Kidney glomerular epithelial cell (primary cell): ENCODE results near the gene AQP7.
"Not testable (repeated sequence)": the region's sequence is repeated elsewhere in the genome, so short reads cannot be mapped to it uniquely, and the experiment has no call there.

Experiments used
- DNase-seq: peaks from one replicate; lab custom pipeline; 2025; lab: John Stamatoyannopoulos, UW

Gene AQP7

GRCh38 chr9:33395159-33395879, 7.0 kb downstream of the AQP7 start:
- DNase-seq, result peak; percentile 5

GRCh38 chr9:33393986-33394385, 8.4 kb downstream of the AQP7 start:
- DNase-seq, result not testable (repeated sequence)

GRCh38 chr9:33393581-33393980, 8.8 kb downstream of the AQP7 start:
- no peak for DNase-seq

- not testable (repeated sequence) for DNase-seq
Measured at GRCh38 chr9:33392591-33393021, 9.8 kb downstream of the AQP7 start.

DNA sequence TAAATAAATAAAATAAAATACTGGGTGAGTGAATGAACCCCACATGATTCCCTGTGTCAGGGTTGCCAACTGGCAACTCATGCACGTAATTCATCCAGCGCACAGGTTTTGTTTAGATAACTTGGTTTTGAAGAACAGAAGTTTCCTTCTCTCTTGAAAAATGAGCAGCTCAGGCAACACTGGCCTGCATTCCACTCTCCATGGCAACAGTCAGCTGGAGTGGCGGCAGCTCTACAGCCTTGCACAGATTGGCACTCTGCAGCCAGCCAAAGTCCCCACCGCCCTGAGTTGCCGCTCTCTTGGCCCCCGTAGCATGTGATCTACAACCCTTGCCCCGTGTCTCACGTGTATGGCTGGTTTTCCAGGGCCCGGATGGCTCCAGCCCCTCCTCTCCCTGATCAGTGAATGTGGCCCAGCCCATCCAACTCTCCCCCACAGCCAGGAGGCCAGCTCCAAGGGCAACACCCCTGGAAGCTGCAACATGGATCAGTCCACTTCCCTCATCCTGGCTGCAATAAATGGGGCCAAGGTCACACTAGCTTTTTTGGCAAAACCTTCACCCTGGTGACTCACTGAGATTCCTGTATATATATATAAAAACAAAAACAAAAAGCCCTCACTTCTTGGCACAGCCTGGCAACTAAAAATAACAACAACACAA, 11.1 kb downstream of the AQP7 start:
- peak; percentile 45 for DNase-seq

DNA sequence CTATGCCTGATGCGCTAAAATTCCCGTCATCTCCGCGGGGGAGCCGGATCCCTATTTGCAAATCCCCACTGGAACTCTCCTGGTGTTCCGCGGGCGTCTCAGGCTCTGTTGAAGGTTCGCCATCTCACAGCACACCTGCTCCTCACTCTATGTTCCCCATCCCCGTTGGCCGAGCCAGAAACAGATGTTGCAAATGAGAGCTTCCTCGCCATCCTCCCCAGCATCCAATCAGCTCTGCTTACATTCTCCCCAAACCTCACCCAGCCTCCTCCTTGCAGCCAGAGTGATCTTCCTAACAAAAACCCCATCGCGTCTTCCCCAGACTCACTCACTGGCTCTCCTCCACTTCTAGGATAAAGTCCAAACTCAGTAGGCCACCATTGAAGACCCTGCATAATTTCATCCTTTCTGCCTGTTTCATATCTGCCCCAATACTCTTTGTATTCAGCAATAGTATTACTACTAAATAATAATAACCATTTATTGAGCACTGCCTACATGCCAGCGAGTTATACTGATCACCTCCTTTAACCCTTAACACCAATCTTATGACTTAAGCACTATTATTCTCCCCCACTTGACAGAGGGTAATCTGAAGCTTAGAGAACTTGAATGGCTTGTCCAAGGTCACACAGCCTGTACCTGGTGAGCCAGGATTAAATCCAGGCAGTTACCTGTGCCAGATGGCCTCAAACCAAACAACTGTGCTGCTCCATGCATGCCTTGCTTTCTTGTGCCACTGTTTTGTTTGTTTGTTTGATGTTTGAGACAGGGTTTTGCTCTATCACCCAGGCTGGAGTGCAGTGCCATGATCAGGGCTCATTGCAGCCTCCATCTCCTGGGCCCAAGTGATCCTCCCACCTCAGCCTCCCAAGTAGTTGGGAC, 14.0 kb downstream of the AQP7 start:
- no peak for DNase-seq

GRCh38 chr9:33386998-33387397, 15.4 kb downstream of the AQP7 start:
- not testable (repeated sequence) for DNase-seq

DNA sequence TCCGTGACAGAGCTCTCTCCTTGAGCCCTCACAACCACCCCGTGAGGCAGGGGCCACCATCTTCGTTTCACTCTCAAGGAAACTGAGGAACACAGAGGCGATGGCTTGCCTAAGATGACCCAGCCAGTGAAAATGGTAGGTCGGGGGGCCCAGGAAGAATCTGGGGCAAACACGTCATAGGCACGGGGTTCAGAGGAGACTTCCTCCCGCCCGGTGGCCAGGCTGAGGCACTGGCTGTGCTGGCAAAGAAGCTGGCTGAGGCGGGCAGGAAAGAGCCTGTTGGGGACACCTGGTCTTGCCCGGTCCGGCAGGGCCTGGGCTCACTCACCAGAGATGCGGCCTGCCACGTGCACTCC, 15.7 kb downstream of the AQP7 start:
- DNase-seq, result not testable (repeated sequence)

DNA sequence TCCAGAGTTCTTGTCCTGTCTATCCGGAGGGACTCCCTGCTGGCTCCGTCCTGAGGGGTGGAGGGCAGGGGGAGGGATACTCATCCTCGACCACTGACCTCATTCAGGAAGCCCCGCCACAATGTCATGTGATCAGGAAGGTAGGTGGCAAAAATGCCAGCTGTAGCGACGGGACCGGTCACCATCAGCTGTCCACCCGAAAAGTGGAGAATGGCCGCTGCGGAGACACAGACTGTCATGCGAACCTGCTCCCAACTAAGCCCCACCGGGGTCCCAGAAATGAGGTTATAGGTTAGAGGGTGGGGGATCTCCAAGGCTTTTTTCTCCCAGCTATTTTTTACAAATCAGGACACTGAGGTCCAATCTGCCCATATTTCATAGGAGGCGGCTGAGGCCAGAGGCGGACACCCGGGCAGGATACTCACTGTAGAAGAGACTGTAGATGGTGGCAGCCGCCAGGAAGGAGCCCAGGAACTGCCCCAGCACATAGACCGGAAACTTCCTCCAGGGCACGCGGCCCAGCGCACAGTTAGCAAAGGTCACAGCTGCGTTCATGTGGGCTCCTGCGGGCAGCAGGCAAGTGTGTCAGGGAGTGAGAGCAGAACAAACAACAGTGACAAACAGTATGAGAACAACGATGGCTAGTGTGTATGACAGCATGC, 16.3 kb downstream of the AQP7 start:
- DNase-seq, result not testable (repeated sequence)

DNA sequence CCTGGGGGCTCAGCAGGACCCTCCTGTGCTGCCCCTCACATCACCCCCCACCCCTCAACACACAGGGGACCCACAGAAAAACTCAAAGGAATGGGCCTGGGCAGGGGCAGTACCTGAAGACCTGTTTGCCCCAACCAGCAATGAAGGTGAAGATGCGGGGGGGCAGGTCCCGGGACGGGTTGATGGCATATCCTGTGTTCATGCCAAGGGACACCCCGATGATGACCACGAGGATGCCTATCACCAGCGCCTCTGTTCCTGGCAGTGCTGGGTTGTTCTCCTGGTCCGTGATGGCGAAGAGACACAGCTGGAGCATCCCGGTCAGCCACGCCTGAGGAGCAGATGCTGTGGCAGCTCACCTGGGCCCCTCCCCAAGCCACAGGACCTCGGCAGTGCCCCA, 16.8 kb downstream of the AQP7 start:
- DNase-seq, result not testable (repeated sequence)

DNA sequence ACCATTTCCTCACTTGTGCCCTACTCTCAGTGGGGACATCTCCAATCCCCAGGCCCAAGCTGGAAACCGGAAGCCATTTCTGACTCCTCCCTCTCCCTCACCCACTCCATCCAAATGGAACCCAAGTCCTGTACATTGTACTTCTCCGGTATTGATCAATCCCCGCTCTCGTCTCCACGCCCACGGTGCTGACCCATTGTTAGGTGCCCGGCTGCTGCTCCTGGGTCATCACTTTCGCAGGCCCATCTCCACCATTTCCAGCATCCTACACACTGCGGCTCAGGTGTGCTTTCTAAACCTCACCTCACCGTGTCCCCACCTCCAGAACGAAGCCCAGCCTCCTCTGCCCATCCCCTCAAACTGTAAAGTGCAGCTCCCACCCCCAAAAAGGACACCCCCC, 19.0 kb downstream of the AQP7 start:
- DNase-seq, result not testable (repeated sequence)

GRCh38 chr9:33382397-33382796, 20.0 kb downstream of the AQP7 start:
- DNase-seq, result not testable (repeated sequence)

DNA sequence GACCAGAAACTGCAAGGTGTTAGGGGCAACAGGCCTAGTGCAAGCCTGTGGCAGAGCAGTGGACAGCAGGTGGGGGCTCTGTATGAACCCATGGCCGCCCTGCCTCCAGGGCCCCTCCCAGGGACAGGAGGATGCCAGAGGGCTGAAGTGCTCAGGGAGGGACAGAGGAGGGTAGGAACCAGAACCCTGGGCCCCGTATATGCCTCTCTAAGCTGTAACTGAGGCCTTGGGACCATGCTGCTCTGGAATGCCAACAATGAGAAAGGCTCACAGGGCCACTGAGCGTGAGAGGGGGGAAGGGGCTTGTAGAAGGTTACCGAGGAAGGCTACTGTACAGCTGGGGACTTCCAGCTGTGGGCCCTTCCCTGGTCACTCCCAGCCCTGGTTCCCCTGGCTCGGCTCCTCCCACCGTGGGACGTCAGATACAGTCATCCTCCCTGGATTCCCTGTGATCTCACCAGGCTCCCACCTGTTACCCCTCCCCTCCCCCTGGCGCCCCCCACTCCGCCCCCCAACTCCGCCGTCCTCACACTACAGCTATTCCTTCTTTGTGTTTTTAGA, 21.1 kb downstream of the AQP7 start:
- no peak for DNase-seq

- DNase-seq, result no peak
Measured at GRCh38 chr9:33380390-33381094, 21.8 kb downstream of the AQP7 start.

DNA sequence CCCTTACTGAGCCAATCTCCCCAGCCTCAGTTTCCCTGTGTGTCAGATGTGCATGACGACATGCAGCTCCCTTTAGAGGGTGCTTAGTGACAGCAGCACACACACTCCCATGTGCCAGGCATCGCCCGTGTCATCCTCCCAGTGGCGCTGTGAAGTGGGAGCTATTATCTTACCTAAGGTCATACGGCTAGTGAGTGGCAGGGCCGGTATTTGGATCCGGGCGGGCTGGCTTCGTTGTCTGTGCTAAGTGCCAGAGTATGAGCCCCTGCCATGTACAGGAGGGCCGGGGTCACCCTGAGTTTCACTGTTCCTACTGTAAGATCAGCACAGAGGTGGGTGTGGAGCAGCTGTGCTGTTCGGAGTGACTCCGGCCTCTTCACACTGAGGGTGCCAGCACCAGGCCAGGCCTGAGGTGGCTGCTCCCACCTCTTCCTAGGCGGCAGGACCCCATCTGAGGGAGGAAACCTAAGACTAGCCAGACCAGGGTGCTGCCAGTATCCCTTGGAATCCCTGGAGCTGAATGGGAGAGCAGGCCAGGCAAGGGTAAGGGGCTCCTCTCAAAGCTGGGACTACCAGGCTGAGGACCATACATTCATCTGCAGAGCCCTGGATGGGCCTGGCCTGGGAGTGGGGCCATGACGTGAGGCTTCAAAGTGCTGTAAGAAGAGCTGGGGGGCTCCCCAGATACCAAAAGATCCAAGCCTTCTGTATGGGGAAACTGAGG, 22.5 kb downstream of the AQP7 start:
- no peak for DNase-seq

- no peak for DNase-seq
Measured at GRCh38 chr9:33378121-33378795, 24.1 kb downstream of the AQP7 start.

- no peak for DNase-seq
Measured at GRCh38 chr9:33377089-33377715, 25.2 kb downstream of the AQP7 start.

DNA sequence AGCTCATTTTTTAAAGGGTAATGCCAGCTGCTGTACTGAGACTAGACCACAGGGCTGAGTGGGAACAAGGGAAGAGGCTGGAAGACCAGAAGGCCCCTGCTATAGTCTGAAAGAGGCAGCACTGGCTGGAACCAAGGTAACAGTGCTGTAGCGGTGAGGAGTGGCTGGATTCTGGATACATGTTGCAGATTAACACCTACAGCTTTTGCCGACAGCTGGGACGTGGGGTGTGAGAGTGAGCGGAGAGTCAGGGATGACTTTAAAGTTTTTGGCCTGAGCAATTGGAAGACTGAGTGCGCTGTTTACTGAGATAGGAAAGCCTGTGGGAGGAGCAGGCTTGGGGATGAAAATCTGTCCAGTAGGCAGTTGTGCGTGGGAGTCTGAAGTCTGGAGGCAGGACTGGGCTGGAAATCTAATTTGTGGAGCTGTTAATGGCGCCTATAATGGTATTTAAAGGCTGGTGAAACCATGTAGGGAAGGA, 26.5 kb downstream of the AQP7 start:
- no peak for DNase-seq

DNA sequence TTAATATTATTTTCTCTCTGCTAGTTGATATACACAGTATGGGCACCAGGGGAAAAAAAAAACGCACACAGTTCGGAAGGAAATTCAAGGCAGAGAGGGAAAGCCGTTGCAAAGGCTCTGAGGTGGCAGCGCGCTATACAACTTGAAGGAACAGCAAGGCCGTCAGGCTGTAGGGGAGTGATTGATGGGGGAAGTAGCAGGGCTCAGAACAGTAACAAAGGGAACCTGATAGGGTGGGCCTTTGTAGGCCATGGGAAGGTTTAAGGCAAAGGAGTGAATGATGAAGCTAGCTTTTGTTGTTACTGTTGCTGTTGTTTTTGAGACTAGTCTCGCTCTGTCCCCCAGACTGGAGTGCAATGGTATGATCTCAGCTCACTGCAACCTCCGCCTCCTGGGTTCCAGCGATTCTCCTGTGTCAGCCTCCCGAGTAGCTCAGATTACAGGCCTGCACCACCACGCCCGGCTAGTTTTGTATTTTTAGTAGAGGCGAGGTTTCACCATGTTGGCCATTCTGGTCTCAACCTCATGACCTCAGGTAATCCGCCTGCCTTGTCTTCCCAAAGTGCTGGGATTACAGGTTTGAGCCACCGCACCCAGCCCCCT, 27.0 kb downstream of the AQP7 start:
- no peak for DNase-seq
